ENCODE results near the gene GPHN.

DNA sequence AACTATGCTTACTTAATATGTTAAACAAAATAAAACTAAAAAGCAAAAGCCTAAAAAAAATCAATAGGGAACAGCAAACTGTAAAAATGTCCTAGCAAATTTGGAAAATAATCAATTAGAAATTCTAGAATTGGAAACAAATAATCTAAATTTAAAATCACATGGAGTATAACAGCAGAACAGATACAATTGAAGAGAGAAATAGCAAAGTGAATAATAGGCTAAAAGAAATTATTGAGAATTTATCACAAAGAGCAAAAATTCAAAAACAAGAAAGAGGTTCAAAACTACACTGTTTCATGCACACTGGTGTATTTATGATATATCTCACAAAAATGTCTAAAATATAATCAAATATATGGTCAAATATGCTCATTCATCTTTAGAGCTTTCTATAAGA, 231.9 kb downstream of the GPHN start:
- TF ChIP-seq MAFK (IDR thresholded peaks at IDR 0.05; ENCODE audit: low read depth, low read length) (no peak), CTCF (IDR thresholded peaks at IDR 0.05; ENCODE audit: control extremely low read depth in 1 of 3, insufficient read depth in 1 of 3, low read depth in 1 of 3, low read length in 3 of 3) (no peak), JUN (IDR thresholded peaks at IDR 0.05; ENCODE audit: low read depth, low read length) (no peak), CEBPB (IDR thresholded peaks at IDR 0.05; ENCODE audit: low read depth, low read length) (no peak), RAD21 (IDR thresholded peaks at IDR 0.05 in 1 of 2, conservative IDR thresholded peaks at IDR 0.05 in 1 of 2; ENCODE audit: low read depth in 2 of 2, low read length in 2 of 2) (no peak), SP4 (IDR thresholded peaks at IDR 0.05; ENCODE audit: low read length) (no peak), POLR2AphosphoS5 (IDR thresholded peaks at IDR 0.05; ENCODE audit: low read depth, low read length) (no peak), TCF12 (IDR thresholded peaks at IDR 0.05; ENCODE audit: low read depth, low read length) (no peak), POLR2A (IDR thresholded peaks at IDR 0.05; ENCODE audit: control extremely low read depth in 1 of 2, low read depth in 2 of 2, low read length in 2 of 2) (no peak), MAX (IDR thresholded peaks at IDR 0.05) (no peak)

Measured in H1 (cell line).